H1 (cell line): Measurements from ENCODE around the gene IL5. TPM values are rescaled to one million over a fixed set of nuclear protein-coding genes. Genes with fewer than 3 reads are reported as not detected.
"Not testable (repeated sequence)": the region's sequence is repeated elsewhere in the genome, so short reads cannot be mapped to it uniquely, and the experiment has no call there.

ENCODE experiments used
- CTCF ChIA-PET: fragments of 300-600 bp; sonication (Branson Sonifier 250); formaldehyde crosslinking; loops from one replicate; lab custom pipeline; 2021; ENCODE audit not compliant: partially characterized antibody; lab: Charles Lee
- POLR2A ChIA-PET: fragments of 300-600 bp; sonication (Branson Sonifier 250); formaldehyde crosslinking; loops from one replicate; lab custom pipeline; 2021; ENCODE audit warnings: inconsistent platforms; ENCODE audit not compliant: partially characterized antibody; lab: Charles Lee
- DNase-seq, 2 experiments: peaks; one replicate each; pipeline versions ENCODE4 v3.0.0 to v3.0.0-alpha.2; 2010 to 2022; ENCODE audit warnings: low spot score in 2 of 2, low read depth in 1 of 2, mixed read lengths in 1 of 2
- FAIRE-seq: peaks from 2 replicates; lab custom pipeline; 2011; peaks lifted over from hg19 to GRCh38; lab: Jason Lieb, UNC
- H2AFZ ChIP-seq: 2 replicates; pipeline ENCODE4 v1.8.1; 2012; ENCODE audit warnings: low read length, inconsistent platforms
- H2AK5ac ChIP-seq: 2 replicates; pipeline ENCODE4 v1.6.1; 2013; ENCODE audit warnings: low read depth, low read length
- H2BK120ac ChIP-seq: replicated peaks from 2 replicates; pipeline ENCODE3; 2013; ENCODE audit warnings: low read depth, low read length, inconsistent platforms
- H2BK12ac ChIP-seq: 2 replicates; pipeline ENCODE4 v1.6.1; 2013; ENCODE audit warnings: low read depth, low read length
- H2BK15ac ChIP-seq: 2 replicates; pipeline ENCODE4 v1.6.1; 2013; ENCODE audit warnings: low read length
- H2BK20ac ChIP-seq: 2 replicates; pipeline ENCODE4 v1.6.1; 2013; ENCODE audit warnings: low read length
- H2BK5ac ChIP-seq: 2 replicates; pipeline ENCODE4 v1.6.1; 2013; ENCODE audit warnings: low read depth, low read length
- H3K14ac ChIP-seq: 2 replicates; pipeline ENCODE4 v1.6.1; 2013; ENCODE audit warnings: inconsistent platforms; ENCODE audit not compliant: insufficient read length
- H3K18ac ChIP-seq: 2 replicates; pipeline ENCODE4 v1.6.1; 2013; ENCODE audit warnings: low read length; ENCODE audit errors: extremely low read depth
- H3K23ac ChIP-seq: 2 replicates; pipeline ENCODE4 v1.6.1; 2013; ENCODE audit warnings: inconsistent platforms; ENCODE audit not compliant: insufficient read length
- H3K23me2 ChIP-seq: 2 replicates; pipeline ENCODE4 v1.6.1; 2013; ENCODE audit warnings: low read depth, low read length
- H3K27ac ChIP-seq: 2 replicates; pipeline ENCODE4 v1.6.1; 2011; ENCODE audit warnings: low read depth, low read length, inconsistent platforms
- H3K27me3 ChIP-seq, 4 experiments: replicated peaks in 1 of 4; 1 replicate in 1 of 4; 2 replicates in 3 of 4; pipeline versions ENCODE4 v1.6.1 to v1.8.1; 2011 to 2013; ENCODE audit warnings: low read length in 3 of 4, mild to moderate bottlenecking in 3 of 4, inconsistent platforms in 2 of 4, mixed read lengths in 2 of 4, moderate library complexity in 1 of 4; ENCODE audit not compliant: control insufficient read depth in 3 of 4, insufficient read depth in 3 of 4; ENCODE audit errors: extremely low read depth in 1 of 4
- H3K36me3 ChIP-seq, 4 experiments: 2 replicates each; pipeline versions ENCODE4 v1.6.1 to v1.8.1; 2011 to 2013; ENCODE audit warnings: mild to moderate bottlenecking in 4 of 4, low read length in 3 of 4, moderate library complexity in 2 of 4, control low read depth in 1 of 4, inconsistent platforms in 1 of 4; ENCODE audit not compliant: insufficient read depth in 4 of 4, control insufficient read depth in 2 of 4
- H3K4ac ChIP-seq: replicated peaks from 2 replicates; pipeline ENCODE3; 2013; ENCODE audit warnings: low read length, low read depth, mixed read lengths, inconsistent platforms; ENCODE audit not compliant: insufficient read length
- H3K4me1 ChIP-seq, 4 experiments: replicated peaks in 1 of 4; 1 replicate in 1 of 4; 2 replicates in 3 of 4; pipeline versions ENCODE4 v1.6.1 to v1.8.1; 2011 to 2013; ENCODE audit warnings: low read length in 3 of 4, inconsistent platforms in 2 of 4, mixed read lengths in 1 of 4; ENCODE audit not compliant: insufficient read depth in 4 of 4, control insufficient read depth in 3 of 4
- H3K4me2 ChIP-seq, 2 experiments: 2 replicates each; pipeline versions ENCODE4 v1.6.1 to v1.8.1; 2011 to 2013; ENCODE audit warnings: low read depth in 2 of 2, low read length in 2 of 2, control low read depth in 1 of 2, inconsistent platforms in 1 of 2, mild to moderate bottlenecking in 1 of 2; ENCODE audit not compliant: insufficient read depth in 1 of 2
- H3K4me3 ChIP-seq, 4 experiments: fragments of 200-600, 300-600 bp in 1 of 4; sonication (generic), shearing (Covaris generic), sonication (Bioruptor Twin) in 1 of 4; 2 replicates each; pipeline versions ENCODE4 v1.5.1 to v1.8.1; 2011 to 2016; ENCODE audit warnings: low read length in 4 of 4, low read depth in 3 of 4, control low read depth in 2 of 4, inconsistent platforms in 2 of 4, mild to moderate bottlenecking in 2 of 4, mixed read lengths in 1 of 4, moderate library complexity in 1 of 4; ENCODE audit not compliant: insufficient read depth in 2 of 4; ENCODE audit errors: extremely low read depth in 1 of 4
- H3K56ac ChIP-seq: replicated peaks from 2 replicates; pipeline ENCODE3; 2013; ENCODE audit warnings: low read depth, mild to moderate bottlenecking, mixed read lengths, low read length, inconsistent platforms; ENCODE audit not compliant: insufficient read length
- H3K79me1 ChIP-seq: 2 replicates; pipeline ENCODE4 v1.6.1; 2013; ENCODE audit warnings: low read depth, low read length, control low read depth
- H3K79me2 ChIP-seq, 2 experiments: 2 replicates each; pipeline versions ENCODE4 v1.6.1 to v1.8.1; 2012 to 2013; ENCODE audit warnings: low read length in 2 of 2, mild to moderate bottlenecking in 2 of 2, inconsistent platforms in 1 of 2; ENCODE audit not compliant: insufficient read depth in 2 of 2, control insufficient read depth in 1 of 2
- H3K9ac ChIP-seq, 4 experiments: replicated peaks in 1 of 4; 1 replicate in 1 of 4; 2 replicates in 3 of 4; pipeline versions ENCODE4 v1.6.1 to v1.8.1; 2011 to 2013; ENCODE audit warnings: low read depth in 3 of 4, low read length in 3 of 4, control low read depth in 2 of 4, mild to moderate bottlenecking in 2 of 4, moderate library complexity in 2 of 4, inconsistent platforms in 1 of 4; ENCODE audit errors: extremely low read depth in 1 of 4
- H3K9me3 ChIP-seq, 2 experiments: 2 replicates each; pipeline versions ENCODE4 v1.6.1 to v1.8.1; 2012 to 2013; ENCODE audit warnings: mild to moderate bottlenecking in 2 of 2, moderate library complexity in 2 of 2, control low read depth in 1 of 2, inconsistent platforms in 1 of 2, low read depth in 1 of 2, low read length in 1 of 2, mixed read lengths in 1 of 2; ENCODE audit not compliant: insufficient read depth in 2 of 2
- H4K20me1 ChIP-seq, 2 experiments: replicated peaks in 1 of 2; 2 replicates each; pipeline versions ENCODE3 to v1.8.1; 2011 to 2013; ENCODE audit warnings: inconsistent platforms in 2 of 2, low read length in 2 of 2, mild to moderate bottlenecking in 1 of 2; ENCODE audit not compliant: insufficient read depth in 2 of 2, control insufficient read depth in 1 of 2
- H4K5ac ChIP-seq: 2 replicates; pipeline ENCODE4 v1.6.1; 2013; ENCODE audit warnings: low read length, low read depth, mixed read lengths, inconsistent platforms; ENCODE audit not compliant: insufficient read length
- H4K8ac ChIP-seq: 2 replicates; pipeline ENCODE4 v1.8.0; 2013; ENCODE audit warnings: mild to moderate bottlenecking, moderate library complexity, low read length, inconsistent platforms; ENCODE audit not compliant: insufficient read depth; ENCODE audit errors: extremely low read depth
- H4K91ac ChIP-seq: replicated peaks from 2 replicates; pipeline ENCODE3; 2013; ENCODE audit warnings: low read length, mixed read lengths, inconsistent platforms; ENCODE audit not compliant: insufficient read length
- WGBS, 2 experiments: shearing (Covaris generic) in 1 of 2; methylation state at CpG; one replicate each; pipeline versions ENCODE4 v1.1.6 to v1.1.7; 2013 to 2015; ENCODE audit warnings: low lambda C conversion rate in 2 of 2, mixed read lengths in 2 of 2, inconsistent platforms in 1 of 2, low coverage in 1 of 2, missing lambda C conversion rate in 1 of 2; ENCODE audit not compliant: insufficient replicate concordance in 2 of 2, insufficient coverage in 1 of 2, insufficient read length in 1 of 2; ENCODE audit errors: extremely low coverage in 1 of 2, missing lambda C conversion rate in 1 of 2; 5-methylcytosine and 5-hydroxymethylcytosine counted together
- polyA plus RNA-seq, 7 experiments: library from polyadenylated mRNA; depleted of rRNA in 3 of 7; stranded (reverse) in 5 of 7; unstranded in 2 of 7; fragments of >200 nt in 5 of 7; fragments of 200-250 nt in 2 of 7; gene quantifications; 1 replicate in 5 of 7; 2 replicates in 1 of 7; 4 replicates in 1 of 7; pipeline versions ENCODE4 v1.2.1 to v1.2.3, GENCODE V29; 2011 to 2013; ENCODE audit warnings: missing spikeins in 2 of 7, mixed read lengths in 2 of 7
- total RNA-seq: library from RNA; stranded (reverse); fragmentation: NEBNext Ultra II Directional; extraction: Animal tissue kit (Norgen Biotek cat#: 25700); gene quantifications from 2 replicates; pipeline ENCODE4 v1.2.1, GENCODE V29; 2021

Gene IL5
- total and polyA plus RNA-seq, 2 of the 8 experiments (the other 6 are each of a cell fraction or from before 2014, with no cell fraction given) = not detected

- peaks cover 0 to 37% (median 7%) of the 10 kb centered on the region in 4 experiments; a peak in 5 of 8 replicates for H3K36me3 ChIP-seq
- H3K4me1 ChIP-seq, H3K4me3 ChIP-seq, H2BK20ac ChIP-seq, POLR2A ChIA-PET, H3K27me3 ChIP-seq, H4K20me1 ChIP-seq, DNase-seq, H4K5ac ChIP-seq, H4K8ac ChIP-seq, H3K23me2 ChIP-seq, H3K4me2 ChIP-seq, H2BK12ac ChIP-seq, H3K79me2 ChIP-seq, H3K4ac ChIP-seq, H2BK15ac ChIP-seq, H2BK5ac ChIP-seq, H3K18ac ChIP-seq, H2BK120ac ChIP-seq, H3K9ac ChIP-seq, CTCF ChIA-PET, H3K9me3 ChIP-seq, FAIRE-seq, H3K27ac ChIP-seq, H3K56ac ChIP-seq, H3K23ac ChIP-seq, H4K91ac ChIP-seq, H3K79me1 ChIP-seq, H2AK5ac ChIP-seq, H3K14ac ChIP-seq, H2AFZ ChIP-seq: not testable (repeated sequence)
- WGBS, 2 experiments = no CpG with 5 or more reads among the region's 2 CpGs
These were observed 41.2 kb upstream of the IL5 start for GRCh38 chr5:132584560-132584959.
